Gastrocnemius medialis (tissue), 4 donors: ENCODE data around the gene TEX30. TPM values are rescaled to one million over a fixed set of nuclear protein-coding genes. Genes with fewer than 3 reads are reported as not detected.

Experiments used
- ATAC-seq, 2 donors: fragments of 150-250 bp; one replicate each; pipeline ENCODE4 v1.9.1; 2016
- DNase-seq, 2 donors: peaks; one replicate each; pipeline ENCODE4 v3.0.0-alpha.2; 2019
- H3K27ac ChIP-seq, 4 donors: fragments of 200-600 bp; sonication (generic); 1 replicate in 1 of 4; 2 replicates in 3 of 4; pipeline ENCODE4 v1.5.1; 2016 to 2018; ENCODE audit warnings: mild to moderate bottlenecking in 2 of 4, moderate library complexity in 1 of 4
- H3K27me3 ChIP-seq, 3 donors: fragments of 200-600 bp; sonication (generic) in 2 of 3; 1 replicate in 1 of 3; 2 replicates in 2 of 3; pipeline versions ENCODE4 v1.5.1 to v1.6.0; 2016 to 2019; ENCODE audit warnings: mild to moderate bottlenecking in 1 of 3, moderate library complexity in 1 of 3
- H3K36me3 ChIP-seq, 2 donors: fragments of 200-600 bp; sonication (generic) in 1 of 2; one replicate each; pipeline ENCODE4 v1.5.1; 2017 to 2018
- H3K4me1 ChIP-seq, 2 donors: fragments of 200-600 bp; sonication (generic) in 1 of 2; one replicate each; pipeline ENCODE4 v1.5.1; 2016 to 2017; ENCODE audit warnings: mild to moderate bottlenecking in 2 of 2
- H3K4me3 ChIP-seq, 4 donors: fragments of 200-600 bp; sonication (generic) in 3 of 4; 1 replicate in 1 of 4; 2 replicates in 3 of 4; pipeline ENCODE4 v1.5.1; 2016 to 2019; ENCODE audit warnings: mild to moderate bottlenecking in 2 of 4
- H3K9me3 ChIP-seq, 3 donors: fragments of 200-600 bp; sonication (generic) in 2 of 3; 1 replicate in 1 of 3; 2 replicates in 2 of 3; pipeline ENCODE4 v1.5.1; 2016 to 2019
- POLR2A ChIP-seq, 2 donors: fragments of 450-650 bp; IDR thresholded peaks; one replicate each; pipeline ENCODE4 v1.6.1; 2017; ENCODE audit warnings: antibody characterized with exemption in 2 of 2, mild to moderate bottlenecking in 2 of 2, moderate library complexity in 2 of 2
- in situ Hi-C, 4 donors: fragments of 200-750 bp; cut with MboI; loops; one replicate each; pipeline versions ENCODE4 v1.15.0 to v1.8.0; 2017; ENCODE audit warnings: low sequenced_read_pairs in 4 of 4
- intact Hi-C: fragments of 100-400 bp; cut with DNase I; formaldehyde crosslinking; loops from one replicate; pipeline ENCODE4 v1.15.1; 2023; ENCODE audit warnings: low total_unique reads
- total RNA-seq, 4 donors: library from RNA; depleted of rRNA; stranded (reverse); fragments of >200 nt; gene quantifications; one replicate each; pipeline versions ENCODE4 v1.1.0 to v1.2.3, GENCODE V29; 2016
- TF ChIP-seq, protein P1 (sequence below), 5 experiments: fragments of 450-650 bp in 3 of 5; fragments of 200-600 bp in 2 of 5; sonication (generic) in 2 of 5; IDR thresholded peaks in 4 of 5; conservative IDR thresholded peaks in 1 of 5; 1 replicate in 4 of 5; 2 replicates in 1 of 5; pipeline ENCODE4 v1.5.1; 2016 to 2019; ENCODE audit warnings: antibody characterized with exemption in 5 of 5, mild to moderate bottlenecking in 3 of 5, moderate library complexity in 3 of 5

TEX30 gene
- total RNA-seq, 4 donors from 2014 or later: 3.5 to 11.6 (median 10.2) TPM

DNA sequence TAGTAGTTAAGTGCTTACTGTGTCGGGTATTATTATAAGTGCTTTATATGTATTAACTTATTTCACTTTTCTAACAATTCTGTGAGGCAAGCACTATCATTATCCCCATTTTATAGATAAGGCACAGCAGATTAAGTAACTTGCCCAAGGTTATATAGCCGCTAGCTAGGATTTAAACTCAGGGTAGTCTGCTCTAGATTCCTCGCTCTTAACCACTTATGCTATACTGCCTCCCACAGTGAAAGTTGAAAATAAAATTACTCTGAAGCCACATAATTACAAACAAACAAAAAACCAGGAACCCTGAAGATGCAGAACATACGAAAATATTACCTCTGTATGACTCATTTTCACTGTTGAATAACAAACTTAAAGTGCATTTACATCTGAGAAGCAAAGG lies 3.9 kb downstream of the TEX30 start:
- in situ Hi-C loops (no loop called here), intact Hi-C loops (no loop called here)
- no peak for ATAC-seq
- no peak for TF ChIP-seq POLR2A (IDR thresholded peaks at IDR 0.05)
- TF ChIP-seq, protein P1, sequence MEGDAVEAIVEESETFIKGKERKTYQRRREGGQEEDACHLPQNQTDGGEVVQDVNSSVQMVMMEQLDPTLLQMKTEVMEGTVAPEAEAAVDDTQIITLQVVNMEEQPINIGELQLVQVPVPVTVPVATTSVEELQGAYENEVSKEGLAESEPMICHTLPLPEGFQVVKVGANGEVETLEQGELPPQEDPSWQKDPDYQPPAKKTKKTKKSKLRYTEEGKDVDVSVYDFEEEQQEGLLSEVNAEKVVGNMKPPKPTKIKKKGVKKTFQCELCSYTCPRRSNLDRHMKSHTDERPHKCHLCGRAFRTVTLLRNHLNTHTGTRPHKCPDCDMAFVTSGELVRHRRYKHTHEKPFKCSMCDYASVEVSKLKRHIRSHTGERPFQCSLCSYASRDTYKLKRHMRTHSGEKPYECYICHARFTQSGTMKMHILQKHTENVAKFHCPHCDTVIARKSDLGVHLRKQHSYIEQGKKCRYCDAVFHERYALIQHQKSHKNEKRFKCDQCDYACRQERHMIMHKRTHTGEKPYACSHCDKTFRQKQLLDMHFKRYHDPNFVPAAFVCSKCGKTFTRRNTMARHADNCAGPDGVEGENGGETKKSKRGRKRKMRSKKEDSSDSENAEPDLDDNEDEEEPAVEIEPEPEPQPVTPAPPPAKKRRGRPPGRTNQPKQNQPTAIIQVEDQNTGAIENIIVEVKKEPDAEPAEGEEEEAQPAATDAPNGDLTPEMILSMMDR (IDR thresholded peaks at IDR 0.05 in 4 of 5, conservative IDR thresholded peaks at IDR 0.05 in 1 of 5): no peak
- Histone ChIP-seq H3K27me3 (no peaks in the 10 kb centered on the region), H3K4me1 (peaks cover 7 to 9% of the 10 kb centered on the region in 2 donors), H3K36me3 (peaks cover 0 to 9% of the 10 kb centered on the region in 2 donors), H3K4me3 (no peak overlapping the region), H3K27ac (no peak overlapping the region), H3K9me3 (no peaks in the 10 kb centered on the region)
- DNase-seq: no peak

DNA sequence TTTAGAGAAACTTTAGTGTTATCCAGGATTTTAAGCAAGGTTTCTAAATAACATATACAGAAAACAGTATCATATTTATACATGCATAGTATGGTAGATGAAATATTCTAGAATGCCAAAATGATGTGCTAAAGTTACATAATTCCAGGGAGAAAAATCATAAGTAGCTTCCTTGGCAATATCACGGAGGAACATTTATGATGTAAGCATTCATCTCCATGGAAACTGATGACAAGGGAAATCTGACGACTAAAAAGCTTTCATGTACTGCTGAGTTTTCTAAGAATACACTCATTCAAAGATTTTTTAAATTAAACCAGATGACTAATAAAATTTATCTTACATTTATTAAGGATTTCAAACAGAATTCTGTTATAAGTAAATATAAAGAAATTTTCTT lies 4.7 kb downstream of the TEX30 start:
- H3K9me3 ChIP-seq: no peaks in the 10 kb centered on the region
- in situ Hi-C loops: no loop called here
- no peak overlapping the region for H3K4me3 ChIP-seq
- intact Hi-C loops: no loop called here
- peaks cover 0 to 9% of the 10 kb centered on the region in 2 donors for H3K36me3 ChIP-seq
- DNase-seq (no peak), ATAC-seq (no peak)
- H3K27me3 ChIP-seq: no peaks in the 10 kb centered on the region
- H3K4me1 ChIP-seq: peaks cover 6 to 7% of the 10 kb centered on the region in 2 donors
- H3K27ac ChIP-seq: no peak overlapping the region
- no peak for TF ChIP-seq POLR2A (IDR thresholded peaks at IDR 0.05)
- TF ChIP-seq, protein P1 (IDR thresholded peaks at IDR 0.05 in 4 of 5, conservative IDR thresholded peaks at IDR 0.05 in 1 of 5): no peak

DNA sequence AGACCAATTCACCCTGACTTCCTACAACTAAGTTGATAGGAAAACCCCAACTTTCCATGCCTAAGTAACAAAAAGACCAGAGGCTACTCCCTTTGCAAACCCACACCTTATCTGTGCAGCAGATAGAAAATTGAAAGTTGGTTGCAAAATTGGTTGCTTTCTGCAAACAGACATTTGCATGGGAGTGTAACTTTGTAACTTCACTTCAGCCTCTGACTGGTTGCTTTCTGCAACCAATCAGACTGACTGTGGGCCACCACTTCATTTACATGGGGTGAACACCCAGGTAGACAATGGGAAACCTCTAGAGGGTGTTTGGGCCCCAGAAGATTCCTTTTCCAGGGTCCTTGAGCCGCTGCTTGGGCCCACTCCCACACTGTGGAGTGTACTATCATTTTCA lies 9.8 kb downstream of the TEX30 start:
- Histone ChIP-seq H3K9me3 (no peaks in the 10 kb centered on the region), H3K36me3 (peaks cover 0 to 9% of the 10 kb centered on the region in 2 donors), H3K27me3 (no peaks in the 10 kb centered on the region), H3K4me1 (peaks cover 0 to 3% of the 10 kb centered on the region in 2 donors), H3K4me3 (no peak overlapping the region), H3K27ac (no peak overlapping the region)
- no peak for DNase-seq
- ATAC-seq: no peak
- intact Hi-C loops (no loop called here), in situ Hi-C loops (no loop called here)
- no peak for TF ChIP-seq POLR2A (IDR thresholded peaks at IDR 0.05)
- TF ChIP-seq, protein P1 (IDR thresholded peaks at IDR 0.05 in 4 of 5, conservative IDR thresholded peaks at IDR 0.05 in 1 of 5): no peak

DNA sequence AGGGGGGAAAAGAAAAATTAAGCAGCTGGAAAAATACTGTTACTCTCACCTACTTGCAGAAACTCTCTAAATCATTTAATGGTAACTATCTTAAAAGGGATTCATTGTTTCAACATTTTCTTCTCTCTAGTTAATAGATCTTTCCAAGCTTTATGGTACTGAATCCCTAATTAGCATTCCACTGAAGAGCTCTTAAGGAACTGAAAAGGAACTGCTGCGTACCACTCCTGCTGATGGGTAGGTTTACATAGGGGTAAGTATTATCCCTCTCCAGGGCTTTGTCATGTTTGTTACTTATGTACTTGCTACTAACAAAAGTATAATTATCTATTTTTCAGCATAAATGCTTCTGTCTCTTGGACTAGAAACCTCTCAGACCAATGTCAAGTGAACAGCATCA lies 12.5 kb downstream of the TEX30 start:
- no peaks in the 10 kb centered on the region for H3K27me3 ChIP-seq
- intact Hi-C loops: no loop called here
- ATAC-seq (no peak), DNase-seq (no peak)
- no peak for TF ChIP-seq POLR2A (IDR thresholded peaks at IDR 0.05)
- TF ChIP-seq, protein P1 (IDR thresholded peaks at IDR 0.05 in 4 of 5, conservative IDR thresholded peaks at IDR 0.05 in 1 of 5): no peak
- H3K4me3 ChIP-seq: no peak overlapping the region
- peaks cover 0 to 6% of the 10 kb centered on the region in 2 donors for H3K4me1 ChIP-seq
- no peak overlapping the region for H3K27ac ChIP-seq
- in situ Hi-C loops: no loop called here
- H3K36me3 ChIP-seq: no peaks in the 10 kb centered on the region
- H3K9me3 ChIP-seq: no peaks in the 10 kb centered on the region

DNA sequence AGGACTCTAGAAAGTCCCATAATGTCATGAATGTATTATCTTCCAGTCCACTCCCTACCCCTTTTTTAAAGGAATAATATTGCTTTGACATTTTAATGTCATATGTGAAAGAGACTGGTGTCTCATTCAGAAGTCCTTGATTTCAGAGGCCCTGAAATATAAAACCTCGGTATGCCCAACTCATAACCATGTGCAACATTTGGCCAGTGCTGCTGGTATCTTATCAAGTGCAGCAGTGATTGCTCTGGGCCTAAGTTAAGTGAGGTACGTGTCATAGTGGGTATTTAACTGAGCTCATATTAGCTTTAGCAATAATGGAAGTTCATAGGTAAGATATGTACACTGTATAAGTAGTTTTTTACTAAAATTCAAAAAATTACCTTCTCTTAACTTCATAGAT lies 14.7 kb downstream of the TEX30 start:
- DNase-seq (no peak), ATAC-seq (peak; percentile 76 to 78)
- Histone ChIP-seq H3K36me3 (no peaks in the 10 kb centered on the region), H3K9me3 (no peaks in the 10 kb centered on the region), H3K27ac (no peak overlapping the region), H3K4me1 (peaks cover 0 to 6% of the 10 kb centered on the region in 2 donors), H3K4me3 (no peak overlapping the region), H3K27me3 (no peaks in the 10 kb centered on the region)
- intact Hi-C loops: no loop called here
- in situ Hi-C loops: no loop called here
- TF ChIP-seq, protein P1 (IDR thresholded peaks at IDR 0.05 in 4 of 5, conservative IDR thresholded peaks at IDR 0.05 in 1 of 5): no peak
- TF ChIP-seq POLR2A (IDR thresholded peaks at IDR 0.05): no peak
